Activated effector memory CD4-positive, alpha-beta T cell treated with Interleukin-2 at 50 U/mL for 16 hours (primary cell): ENCODE measurements around the gene ATP2B2.

Source experiments
- DNase-seq: peaks from one replicate; pipeline ENCODE4 v3.0.0-alpha.2; 2020

The ATP2B2 gene

DNA sequence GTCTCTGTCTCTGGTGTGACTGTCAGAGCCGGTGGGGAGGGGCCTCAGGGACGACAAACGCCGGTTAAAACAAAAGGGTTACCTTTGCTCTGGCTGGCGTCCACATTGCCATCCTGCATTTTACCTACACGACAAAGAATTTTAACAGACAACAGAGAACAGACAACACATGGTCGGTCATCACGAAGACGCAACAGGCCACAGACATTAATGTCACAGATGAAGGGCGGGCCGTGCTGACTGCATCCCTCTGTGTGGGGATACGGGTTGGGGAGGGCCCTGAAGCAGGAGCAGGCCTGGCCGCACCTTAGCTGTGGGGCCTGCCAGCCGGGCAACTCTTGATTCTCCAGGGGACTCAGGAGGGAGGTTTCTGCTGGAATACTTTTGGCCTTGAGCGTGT, 126.2 kb downstream of the ATP2B2 start:
- no peak for DNase-seq

DNA sequence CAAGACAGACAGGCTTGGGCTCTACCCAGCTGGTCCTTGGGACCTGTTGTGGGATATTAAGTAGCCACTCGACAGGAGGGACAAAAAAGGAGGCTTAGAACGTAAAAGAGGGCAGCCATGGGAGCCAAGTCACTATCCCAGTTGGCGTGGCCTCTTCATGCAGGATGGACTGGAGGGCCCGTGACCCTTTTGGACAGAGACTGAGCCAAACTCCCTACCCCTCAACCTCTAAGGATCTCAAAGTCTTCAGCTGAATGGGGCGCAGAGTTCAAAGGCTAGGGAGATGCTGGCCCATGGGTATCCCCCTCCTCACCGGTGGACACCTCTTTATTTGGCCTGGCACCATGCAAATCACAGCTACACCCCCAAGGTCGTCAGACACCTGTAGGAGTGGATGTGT, 126.6 kb downstream of the ATP2B2 start:
- no peak for DNase-seq

DNA sequence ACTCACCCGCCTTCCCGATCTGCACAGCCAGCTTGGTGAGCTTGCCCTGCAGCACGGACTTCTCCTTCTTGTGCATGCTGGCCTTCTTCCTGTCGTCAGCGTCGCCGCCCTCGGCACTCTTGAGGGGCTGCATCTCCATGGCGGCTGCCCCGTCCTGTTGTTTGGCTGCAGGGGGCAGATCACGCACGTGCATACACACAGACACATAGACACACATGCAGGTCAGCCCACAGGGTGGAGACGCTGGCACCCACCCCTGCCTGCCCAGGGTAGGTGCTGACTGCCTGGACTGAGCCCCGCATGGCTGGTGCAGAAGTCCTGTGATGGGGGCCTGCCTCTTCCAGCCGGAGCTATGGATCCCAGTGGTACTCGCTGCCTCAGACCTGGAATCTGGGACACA, 127.1 kb downstream of the ATP2B2 start:
- DNase-seq: no peak

DNA sequence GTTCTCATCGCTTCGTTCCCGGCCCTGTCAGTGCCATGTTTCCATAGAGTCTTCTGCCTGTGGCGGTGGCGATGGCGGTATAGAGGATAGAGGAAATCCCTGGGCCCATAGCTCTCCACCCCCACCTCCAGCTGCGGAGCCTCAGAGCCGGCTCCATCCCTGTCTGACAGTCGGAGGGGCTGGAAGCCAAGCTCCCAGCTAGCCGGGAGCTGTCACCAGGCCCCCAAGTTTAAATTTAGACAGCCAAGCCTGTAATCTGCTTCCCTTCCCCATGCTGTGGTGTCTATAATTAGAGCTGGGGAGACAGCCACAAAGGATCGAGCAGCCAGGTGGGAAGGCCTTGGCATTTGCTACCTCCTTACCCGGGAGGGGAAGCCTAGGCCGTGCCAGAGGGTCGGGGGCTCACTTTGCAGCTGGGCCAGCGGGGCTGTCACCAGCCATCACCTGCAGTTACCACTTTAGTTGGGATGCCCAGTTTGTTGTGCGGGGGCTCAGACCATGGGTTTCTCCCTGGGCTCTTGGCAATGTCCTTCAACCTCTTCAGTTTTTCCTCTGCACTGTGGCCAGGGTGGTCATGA, 128.1 kb downstream of the ATP2B2 start:
- no peak for DNase-seq

DNA sequence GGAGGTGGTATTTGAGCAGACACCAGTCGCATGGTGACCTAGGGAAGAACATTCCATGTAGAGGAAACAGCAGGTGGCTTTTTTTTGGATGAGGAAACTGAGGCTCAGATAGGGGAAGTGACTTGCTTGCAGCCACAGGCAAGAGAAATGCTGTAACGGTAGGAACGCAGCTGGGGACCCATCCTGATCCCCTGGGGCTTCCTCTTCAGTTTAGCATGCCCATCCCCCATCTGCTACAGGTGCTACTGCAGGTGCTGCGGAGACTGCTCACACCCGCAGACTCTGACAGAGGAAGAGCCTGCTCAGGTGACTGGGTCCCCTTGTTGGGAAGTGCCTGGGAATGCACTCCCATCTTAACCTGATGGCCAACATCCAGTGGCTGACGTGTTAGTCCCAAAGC, 129.0 kb downstream of the ATP2B2 start:
- DNase-seq: no peak

DNA sequence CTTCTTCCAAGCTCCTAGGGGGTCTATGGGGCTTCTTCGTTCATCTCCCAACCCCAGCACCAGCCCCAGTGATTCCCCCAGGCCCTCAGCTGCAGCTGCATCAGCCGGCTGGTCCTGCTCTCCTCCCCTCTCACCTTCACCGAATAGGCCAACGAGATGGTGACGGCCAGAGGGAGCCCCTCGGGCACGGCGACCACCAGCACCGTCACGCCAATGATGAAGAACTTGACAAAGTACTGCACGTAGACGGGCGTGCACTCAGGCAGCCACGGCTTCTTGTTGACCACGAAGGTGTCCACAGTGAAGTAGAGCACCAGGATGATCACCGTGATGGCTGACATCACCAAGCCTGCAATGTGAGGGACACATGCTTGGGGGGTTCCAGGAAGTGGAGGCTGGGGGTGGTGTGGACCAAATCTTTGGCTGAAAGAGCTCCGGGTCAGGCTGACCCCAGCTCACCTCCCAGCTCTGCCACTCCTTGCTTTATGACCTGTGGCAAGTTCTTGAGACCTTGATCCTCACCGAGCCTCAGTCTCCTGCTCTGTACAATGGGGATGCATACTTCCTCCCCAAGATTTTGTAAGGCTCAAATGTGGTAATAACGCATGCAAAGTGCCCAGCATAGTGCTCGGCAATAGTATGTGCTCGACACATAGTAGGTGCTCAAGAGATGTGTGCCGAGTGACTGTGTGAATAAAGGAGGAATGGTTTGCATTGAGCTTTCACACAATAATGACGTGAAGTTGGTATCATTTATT, 129.9 kb downstream of the ATP2B2 start:
- no peak for DNase-seq

DNA sequence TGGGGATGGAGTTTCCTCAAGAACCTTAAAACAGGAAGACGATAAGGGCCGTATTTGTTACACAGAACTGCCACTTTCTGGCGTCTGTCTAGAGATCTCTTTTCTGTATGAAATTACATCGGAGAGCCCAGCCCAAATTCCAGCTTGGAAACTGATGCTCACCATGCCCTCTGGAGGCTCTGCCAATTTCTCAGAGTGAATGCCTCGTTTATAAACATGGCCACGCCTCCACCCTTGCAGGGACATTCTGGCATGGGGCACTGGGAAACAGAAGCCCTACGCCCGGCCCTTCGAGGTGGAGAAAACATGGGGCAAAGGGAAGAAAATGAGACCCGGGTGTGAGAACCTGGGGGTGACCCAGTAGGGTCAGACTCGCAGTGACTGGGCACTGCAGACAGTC, 131.1 kb downstream of the ATP2B2 start:
- no peak for DNase-seq

DNA sequence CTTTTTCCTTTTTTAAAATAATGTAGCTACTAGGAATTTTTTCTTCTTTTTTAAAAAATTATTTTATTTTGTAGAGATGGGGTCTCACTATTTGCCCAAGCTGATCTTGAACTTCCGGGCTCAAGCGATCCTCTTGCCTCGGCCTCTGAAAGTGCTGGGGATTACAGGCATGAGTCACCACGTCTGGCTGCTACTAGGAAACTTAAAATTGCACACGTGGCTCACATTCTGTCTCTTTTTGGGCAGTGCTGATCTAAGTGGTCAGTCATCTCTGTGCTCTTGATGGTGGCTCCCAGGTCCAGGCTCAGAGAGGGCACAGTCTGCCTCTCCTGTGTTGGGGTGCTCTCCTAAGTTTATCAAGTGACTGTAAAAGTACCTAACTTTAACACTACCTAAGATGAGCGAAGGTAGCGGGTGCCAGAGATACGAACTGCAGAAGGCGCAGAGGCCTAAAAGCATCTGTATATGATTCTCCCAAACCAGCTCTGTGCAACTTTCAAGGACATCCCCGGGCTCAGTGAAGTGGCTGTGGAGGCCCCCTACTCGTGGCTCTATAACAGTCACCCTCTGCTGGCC, 131.6 kb downstream of the ATP2B2 start:
- DNase-seq: no peak

DNA sequence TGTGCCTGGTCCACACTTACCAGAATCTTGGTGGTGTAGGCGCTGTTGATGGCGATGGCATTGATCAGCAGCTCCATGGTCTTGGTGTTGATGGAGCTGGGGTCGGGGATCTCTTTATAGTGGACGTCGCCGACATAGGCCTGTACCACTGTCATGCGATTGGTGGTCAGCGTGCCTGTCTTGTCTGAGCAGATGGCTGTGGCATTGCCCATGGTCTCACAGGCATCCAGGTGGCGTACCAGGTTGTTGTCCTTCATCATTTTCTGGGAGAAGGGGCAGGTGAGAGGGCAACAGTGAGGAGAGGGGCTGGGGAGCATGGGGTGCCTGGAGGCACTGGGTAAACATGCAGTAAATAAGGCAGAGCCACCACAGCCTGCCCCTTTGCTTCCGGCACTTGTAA, 133.6 kb downstream of the ATP2B2 start:
- no peak for DNase-seq

DNA sequence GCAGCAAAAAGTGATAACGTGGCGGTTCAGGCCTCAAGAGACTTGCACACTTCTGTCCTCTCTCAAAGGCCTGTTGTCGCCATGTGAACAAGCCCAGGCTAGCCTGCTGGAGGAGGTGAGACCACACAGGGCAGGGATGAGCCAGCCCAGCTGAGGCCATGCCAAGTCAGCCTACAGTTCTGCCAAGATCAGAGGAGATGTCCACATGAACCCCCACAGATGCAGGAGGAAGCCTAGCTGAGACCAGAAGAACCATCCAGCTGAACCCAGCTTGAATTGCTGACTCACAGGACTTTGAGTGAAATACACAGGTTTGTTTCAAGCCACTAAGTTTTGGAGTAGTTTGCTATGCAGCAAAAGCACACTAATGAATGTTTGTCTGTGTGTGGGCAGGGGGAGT, 134.2 kb downstream of the ATP2B2 start:
- no peak for DNase-seq

DNA sequence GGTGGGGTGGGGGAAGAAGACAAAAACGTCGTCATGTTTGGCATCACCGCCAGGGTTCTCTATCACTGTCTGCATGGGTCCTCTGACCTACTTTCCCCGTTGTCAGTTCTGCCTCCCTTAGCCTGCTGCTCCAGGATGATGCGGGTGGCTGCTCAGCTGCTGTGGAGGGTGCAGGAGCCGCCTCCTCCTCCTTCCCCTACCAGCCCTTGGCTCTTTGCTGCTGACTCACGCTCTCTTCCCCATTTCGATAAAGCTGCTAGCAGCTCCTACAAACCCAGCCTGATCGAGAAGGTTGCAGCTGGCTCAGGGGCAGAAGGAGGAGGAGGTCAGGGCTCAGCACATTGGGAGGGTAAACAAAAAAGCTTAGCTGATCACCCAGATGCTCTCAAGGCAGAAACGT, 135.0 kb downstream of the ATP2B2 start:
- no peak for DNase-seq

DNA sequence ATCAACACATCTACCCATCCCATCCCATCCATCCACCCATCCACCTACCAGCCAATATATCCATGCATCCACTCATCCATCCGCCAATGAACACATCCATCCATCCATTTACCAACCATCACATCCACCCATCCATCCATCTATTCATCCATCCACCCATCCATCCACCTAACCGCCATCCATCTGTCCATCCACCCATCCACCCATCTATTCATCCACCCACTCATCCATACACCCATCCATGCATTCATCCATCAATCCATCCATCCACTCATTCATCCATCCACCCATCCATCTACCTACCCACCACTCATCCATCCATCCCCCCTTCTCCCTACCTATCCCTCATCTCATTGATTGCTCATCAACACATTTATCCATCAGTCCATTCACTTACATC, 136.9 kb downstream of the ATP2B2 start:
- DNase-seq: no peak

DNA sequence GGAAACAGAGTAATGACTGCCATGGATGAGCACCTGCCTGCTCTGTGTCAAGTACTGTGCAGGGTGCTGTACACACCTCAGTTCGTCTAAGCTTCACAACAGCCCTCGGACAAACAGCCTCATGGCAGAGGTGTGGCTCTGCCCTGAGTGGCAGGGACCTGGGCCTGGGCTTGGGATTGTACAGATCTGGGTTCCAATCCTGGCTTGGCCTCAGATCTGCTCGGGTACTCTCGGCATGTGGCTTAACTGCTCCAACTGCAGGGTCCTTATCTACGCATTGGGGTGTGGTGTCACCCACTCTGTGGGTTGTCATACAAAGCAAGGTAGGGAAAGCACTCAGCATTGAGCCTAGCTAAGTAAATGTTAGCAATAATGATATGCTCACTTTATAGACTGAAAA, 137.9 kb downstream of the ATP2B2 start:
- no peak for DNase-seq

DNA sequence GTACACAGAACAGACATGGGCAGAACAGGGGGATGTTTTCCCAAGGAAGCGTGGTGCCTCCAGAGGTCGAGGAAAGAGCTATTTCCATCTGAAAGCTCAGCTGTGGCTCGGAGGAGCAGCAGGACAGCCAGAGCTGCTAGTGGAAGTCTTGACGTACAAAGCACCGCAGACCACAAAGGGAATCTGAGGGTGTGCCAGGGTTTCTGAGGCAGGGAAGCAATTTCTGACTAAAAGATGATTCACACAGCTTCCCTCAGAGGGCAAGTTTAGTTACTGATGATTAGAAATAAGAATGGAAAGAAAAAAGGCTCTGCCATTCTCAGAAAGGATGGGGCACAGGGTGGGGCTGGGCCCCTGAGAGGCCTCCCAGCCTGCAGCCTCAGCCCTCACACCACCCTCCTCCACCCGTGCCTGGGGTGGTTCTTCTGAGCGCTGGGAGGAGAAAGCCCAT, 138.7 kb downstream of the ATP2B2 start:
- no peak for DNase-seq

DNA sequence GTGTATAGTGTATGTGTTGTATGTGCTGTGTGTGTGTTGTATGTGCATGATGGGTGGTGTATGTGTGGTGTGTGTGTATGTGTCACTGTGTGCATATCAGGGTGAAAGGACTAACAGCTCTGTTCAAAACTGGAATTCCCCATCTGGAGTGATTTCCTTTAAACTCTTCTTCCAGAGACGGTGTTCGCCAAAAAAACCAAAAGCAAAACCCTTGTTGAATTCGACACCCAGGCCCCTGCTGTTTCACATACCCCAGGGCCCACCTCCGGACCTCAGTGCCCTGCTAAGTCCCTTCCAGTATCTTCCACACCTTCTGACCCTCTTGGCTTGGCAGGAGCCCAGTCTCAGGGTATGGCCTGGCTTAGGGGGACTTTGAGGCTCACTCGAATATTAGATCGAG, 139.6 kb downstream of the ATP2B2 start:
- DNase-seq: no peak

DNA sequence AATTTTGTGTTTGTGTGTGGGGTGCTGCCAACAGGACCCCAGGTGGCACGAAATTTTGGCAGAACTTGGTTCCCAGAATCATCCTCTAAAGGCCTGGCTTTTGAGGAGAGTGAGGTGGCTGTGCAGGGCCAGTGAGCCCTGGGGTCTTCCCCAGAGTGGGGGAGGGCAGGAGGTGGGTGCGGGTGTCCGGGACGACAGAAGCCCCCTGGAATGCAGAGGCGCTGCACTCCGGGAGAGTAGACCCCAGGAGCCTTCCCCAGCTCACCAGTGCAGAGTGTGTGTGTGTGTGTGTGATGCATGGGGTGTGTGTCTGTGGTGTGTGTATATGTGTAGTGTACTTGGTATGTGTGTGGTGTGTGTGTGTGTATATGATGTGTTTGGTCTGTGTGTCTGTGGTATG, 140.1 kb downstream of the ATP2B2 start:
- DNase-seq: no peak

DNA sequence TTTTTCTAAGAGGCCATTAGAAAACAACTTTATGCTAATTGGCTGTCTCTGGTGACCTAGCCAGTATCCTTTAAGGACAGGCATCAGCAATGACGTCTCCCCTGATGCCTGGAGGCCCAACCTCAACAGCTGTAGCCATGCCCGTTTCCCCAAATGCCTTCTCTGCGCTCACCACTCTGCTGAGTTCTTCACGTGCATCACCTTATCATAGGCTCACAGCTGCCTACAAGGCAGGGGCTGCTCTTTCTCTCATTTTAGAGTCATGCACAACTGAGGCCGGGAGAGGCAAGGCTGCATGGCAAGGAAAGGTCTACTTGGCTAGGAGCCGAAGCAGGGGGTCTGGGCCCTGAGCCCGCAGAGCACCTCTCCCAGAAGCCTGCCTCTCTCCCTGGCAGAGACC, 140.6 kb downstream of the ATP2B2 start:
- no peak for DNase-seq

DNA sequence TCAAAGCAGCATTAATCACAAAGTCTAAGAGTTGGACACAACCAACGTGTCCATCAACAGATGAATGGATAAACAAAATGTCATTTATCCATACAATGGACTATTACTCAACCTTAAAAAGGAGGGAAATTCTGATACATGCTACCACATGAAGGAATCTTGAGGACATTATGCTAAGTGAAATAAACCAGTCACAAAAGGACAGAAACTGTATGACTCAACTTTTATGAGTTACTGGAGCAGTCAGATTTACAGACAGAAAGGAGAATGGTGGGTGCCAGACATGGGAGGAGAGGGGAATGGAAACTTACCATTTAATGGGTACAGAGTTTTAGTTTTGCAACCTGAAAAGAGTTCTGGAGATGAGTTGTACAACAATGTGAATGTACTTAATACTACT, 141.5 kb downstream of the ATP2B2 start:
- no peak for DNase-seq

DNA sequence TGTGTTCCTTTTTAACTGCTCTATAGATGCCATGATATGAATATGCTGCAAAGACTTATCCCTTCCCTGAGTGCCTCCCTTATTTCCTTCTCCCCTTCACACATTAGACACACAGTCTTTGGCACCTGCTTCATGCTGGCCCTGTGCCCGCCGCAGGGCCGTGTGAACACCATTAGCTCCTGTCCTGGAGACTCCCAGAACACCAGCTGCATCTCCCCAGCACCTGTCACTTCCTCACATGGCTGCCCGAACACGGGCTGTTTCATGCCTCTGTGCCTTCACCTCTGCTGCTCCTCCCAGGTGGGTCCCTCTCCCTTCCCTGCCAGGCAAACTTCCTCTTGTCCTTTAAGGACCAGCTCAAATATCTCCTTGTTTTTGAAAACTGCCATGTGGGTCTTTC, 144.0 kb downstream of the ATP2B2 start:
- DNase-seq: no peak

DNA sequence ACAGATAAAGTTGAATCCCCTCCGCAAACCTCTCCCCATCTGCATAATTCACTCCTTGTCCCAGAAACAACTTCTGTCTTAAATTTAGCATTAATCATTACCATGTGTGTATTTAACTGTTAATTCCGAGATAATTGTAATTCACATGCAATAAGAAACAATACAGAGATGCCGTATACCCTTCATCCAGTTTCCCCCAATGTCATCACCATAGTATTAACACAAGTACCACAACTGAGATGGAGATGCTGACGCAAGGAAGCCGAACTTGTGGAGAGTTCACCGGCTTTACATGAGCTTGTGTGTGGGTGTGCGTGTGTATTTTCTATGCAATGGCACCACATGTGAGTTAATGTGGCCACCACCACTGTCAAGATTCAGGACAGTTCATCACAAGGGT, 144.9 kb downstream of the ATP2B2 start:
- DNase-seq: no peak

DNA sequence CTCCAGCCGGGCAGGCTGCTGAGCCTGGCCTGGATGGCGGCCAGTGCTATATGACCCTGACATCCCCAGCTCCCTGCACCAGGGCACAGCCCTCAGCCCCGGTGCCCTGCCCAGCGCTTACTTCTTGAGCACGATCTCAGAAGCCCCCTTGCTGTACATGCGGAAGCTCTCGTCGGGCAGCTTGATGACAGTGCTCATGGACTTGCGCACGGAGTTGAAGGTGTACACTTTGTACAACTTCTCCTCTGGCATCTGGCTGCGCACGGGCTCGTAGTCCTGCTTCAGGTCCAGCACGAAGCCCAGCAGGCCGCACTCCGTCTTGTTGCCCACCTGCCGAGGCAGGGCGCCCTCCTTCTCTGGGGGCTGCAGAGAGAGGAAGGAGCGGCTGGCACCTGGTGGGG, 145.6 kb downstream of the ATP2B2 start:
- no peak for DNase-seq

DNA sequence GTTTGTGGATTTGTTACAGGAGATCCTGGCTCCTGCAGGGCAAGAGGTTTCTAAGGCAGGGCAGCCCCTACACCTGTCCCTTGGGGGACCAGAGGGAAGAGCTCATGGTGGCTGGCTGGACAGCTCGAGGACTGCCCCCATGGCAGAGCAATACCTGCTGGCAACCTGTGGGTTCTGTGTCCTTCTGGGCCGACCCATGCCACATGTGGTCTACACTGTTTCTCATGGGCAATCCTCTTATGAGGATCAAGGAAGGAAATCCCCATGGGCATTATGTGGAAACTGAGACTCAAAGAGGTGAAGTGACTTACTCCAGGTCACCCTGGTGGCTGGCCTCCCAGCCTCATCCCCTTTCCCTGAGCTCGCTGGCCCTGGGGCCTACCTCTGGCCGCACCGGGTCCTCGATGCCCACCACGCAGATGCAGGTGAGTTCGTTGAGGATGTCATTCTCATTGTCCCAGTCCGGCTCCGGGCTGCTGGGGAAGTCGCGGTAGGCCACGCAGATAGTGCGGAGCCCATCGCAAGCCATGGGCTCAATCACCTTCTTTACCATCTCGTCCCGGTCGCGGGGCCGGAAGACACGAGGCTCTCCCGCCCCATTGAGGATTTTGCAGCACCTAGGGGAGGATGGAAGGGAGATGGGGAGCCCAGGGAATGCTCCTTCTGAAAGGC, 146.9 kb downstream of the ATP2B2 start:
- DNase-seq: no peak

DNA sequence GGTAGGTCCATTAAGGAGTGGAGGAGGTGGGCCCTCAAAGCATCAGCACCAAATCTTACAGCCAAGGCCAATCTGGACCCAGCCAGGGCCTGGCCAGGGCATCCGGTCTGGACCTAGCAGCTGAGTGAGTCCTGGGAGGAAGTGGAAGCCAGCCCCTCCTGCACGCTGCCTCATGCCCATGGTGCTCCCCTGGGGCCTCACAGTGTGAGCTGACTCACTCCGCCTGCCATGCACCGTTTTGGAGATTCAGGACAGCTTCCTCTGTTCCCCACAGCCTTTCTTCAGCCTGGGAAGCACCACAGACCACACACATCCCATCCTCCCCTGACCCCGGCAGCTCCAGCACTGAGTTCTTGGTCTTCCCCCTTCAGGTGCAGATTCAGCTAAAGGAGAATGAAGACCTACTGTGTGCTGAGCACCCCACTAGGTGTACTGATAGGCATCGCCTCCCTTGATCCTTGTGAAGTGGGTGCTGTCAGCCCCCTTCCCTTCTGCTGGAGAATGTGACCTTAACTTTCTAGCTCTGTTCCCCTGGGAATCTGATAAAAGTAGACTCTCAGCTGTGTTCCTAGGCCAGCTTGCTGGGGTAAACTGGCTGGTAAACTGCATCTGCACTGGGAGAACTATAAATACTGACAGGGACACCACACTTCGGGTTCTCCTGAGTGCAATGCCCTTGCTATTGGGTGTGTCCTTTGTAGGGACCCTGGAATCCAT, 147.6 kb downstream of the ATP2B2 start:
- no peak for DNase-seq
